Natural killer cell (primary cell): ENCODE results near the gene BTBD2. TPM values are rescaled to one million over a fixed set of nuclear protein-coding genes. Genes with fewer than 3 reads are reported as not detected.

Experiments
- ATAC-seq, 3 donors: fragments of 150-1000 bp in 2 of 3; fragments of 200-7000 bp in 1 of 3; cut with Tn5 transposase; 1 replicate in 1 of 3; 2 replicates in 2 of 3; pipeline ENCODE4 v1.10.0; 2021; ENCODE audit warnings: mild to moderate bottlenecking in 2 of 3, moderate library complexity in 2 of 3
- DNase-seq, 2 donors: peaks; one replicate each; pipeline versions ENCODE4 v3.0.0 to v3.0.0-alpha.2; 2013 to 2021; ENCODE audit warnings: mixed read lengths in 1 of 2
- H3K27ac ChIP-seq: one replicate; pipeline ENCODE4 v1.5.1; 2013; ENCODE audit warnings: mild to moderate bottlenecking, low read length
- H3K27me3 ChIP-seq: one replicate; pipeline ENCODE4 v1.6.1; 2013; ENCODE audit warnings: low read length; ENCODE audit not compliant: control insufficient read depth, insufficient read depth
- H3K36me3 ChIP-seq: one replicate; pipeline ENCODE4 v1.6.1; 2013; ENCODE audit warnings: low read length; ENCODE audit not compliant: control insufficient read depth, insufficient read depth
- H3K4me1 ChIP-seq: one replicate; pipeline ENCODE4 v1.6.1; 2013; ENCODE audit warnings: low read length; ENCODE audit not compliant: control insufficient read depth, insufficient read depth
- H3K4me3 ChIP-seq: one replicate; pipeline ENCODE4 v1.5.1; 2013; ENCODE audit warnings: low read length
- H3K9me3 ChIP-seq: one replicate; pipeline ENCODE4 v1.6.1; 2013; ENCODE audit warnings: low read length; ENCODE audit not compliant: control insufficient read depth, insufficient read depth
- H3K27ac Mint-ChIP-seq, 2 donors: one replicate each; pipeline ENCODE4 v1.8.0; 2022; ENCODE audit warnings: mild to moderate bottlenecking in 2 of 2, mixed read lengths in 2 of 2, moderate library complexity in 1 of 2
- H3K27me3 Mint-ChIP-seq, 2 donors: one replicate each; pipeline ENCODE4 v1.8.0; 2022; ENCODE audit warnings: low read depth in 2 of 2, mixed read lengths in 2 of 2
- H3K36me3 Mint-ChIP-seq: one replicate; pipeline ENCODE4 v1.8.0; 2022; ENCODE audit warnings: mixed read lengths
- H3K4me1 Mint-ChIP-seq, 2 donors: one replicate each; pipeline ENCODE4 v1.8.0; 2022; ENCODE audit warnings: mixed read lengths in 2 of 2
- H3K4me3 Mint-ChIP-seq: one replicate; pipeline ENCODE4 v1.8.0; 2022; ENCODE audit warnings: mild to moderate bottlenecking, moderate library complexity, mixed read lengths
- H3K9me3 Mint-ChIP-seq, 2 donors: one replicate each; pipeline ENCODE4 v1.8.0; 2022; ENCODE audit warnings: mixed read lengths in 2 of 2
- WGBS: methylation state at CpG from one replicate; pipeline ENCODE4 v1.1.7; 2013; ENCODE audit warnings: missing lambda C conversion rate; ENCODE audit not compliant: insufficient coverage; 5-methylcytosine and 5-hydroxymethylcytosine counted together
- intact Hi-C: fragments of 100-400 bp; cut with micrococcal nuclease; formaldehyde crosslinking; loops from one replicate; pipeline ENCODE4 v1.14.2; 2022
- total RNA-seq, 4 donors: library from RNA; stranded (reverse); fragments of 120-200 nt in 1 of 4; gene quantifications; one replicate each; pipeline versions ENCODE4 v1.2.3 to v1.2.4, GENCODE V29; 2013 to 2022
- TF ChIP-seq, protein P1 (sequence below): fragments of 200-600 bp; IDR thresholded peaks from one replicate; pipeline ENCODE4 v1.8.0; 2022; ENCODE audit warnings: antibody characterized with exemption

The BTBD2 gene
- total RNA-seq, 3 donors from 2014 or later (not counting 1 experiment from before 2014, with no cell fraction given): 47.6 to 57.0 (median 53.4) TPM

GRCh38 chr19:2045501-2046045 is 30.1 kb upstream of the BTBD2 start:
- no peaks in the 10 kb centered on the region for H3K36me3 Mint-ChIP-seq
- H3K4me3 Mint-ChIP-seq: no peak overlapping the region
- H3K4me1 Mint-ChIP-seq: peaks cover 10 to 49% of the 10 kb centered on the region in 2 donors
- H3K36me3 ChIP-seq: peaks cover 58% of the 10 kb centered on the region
- peak in 1 of 2 donors; percentile 9 for DNase-seq
- H3K9me3 ChIP-seq: no peaks in the 10 kb centered on the region
- no peak overlapping the region for H3K4me3 ChIP-seq
- no peaks in the 10 kb centered on the region for H3K27me3 Mint-ChIP-seq
- H3K9me3 Mint-ChIP-seq: no peaks in the 10 kb centered on the region
- TF ChIP-seq, protein P1, sequence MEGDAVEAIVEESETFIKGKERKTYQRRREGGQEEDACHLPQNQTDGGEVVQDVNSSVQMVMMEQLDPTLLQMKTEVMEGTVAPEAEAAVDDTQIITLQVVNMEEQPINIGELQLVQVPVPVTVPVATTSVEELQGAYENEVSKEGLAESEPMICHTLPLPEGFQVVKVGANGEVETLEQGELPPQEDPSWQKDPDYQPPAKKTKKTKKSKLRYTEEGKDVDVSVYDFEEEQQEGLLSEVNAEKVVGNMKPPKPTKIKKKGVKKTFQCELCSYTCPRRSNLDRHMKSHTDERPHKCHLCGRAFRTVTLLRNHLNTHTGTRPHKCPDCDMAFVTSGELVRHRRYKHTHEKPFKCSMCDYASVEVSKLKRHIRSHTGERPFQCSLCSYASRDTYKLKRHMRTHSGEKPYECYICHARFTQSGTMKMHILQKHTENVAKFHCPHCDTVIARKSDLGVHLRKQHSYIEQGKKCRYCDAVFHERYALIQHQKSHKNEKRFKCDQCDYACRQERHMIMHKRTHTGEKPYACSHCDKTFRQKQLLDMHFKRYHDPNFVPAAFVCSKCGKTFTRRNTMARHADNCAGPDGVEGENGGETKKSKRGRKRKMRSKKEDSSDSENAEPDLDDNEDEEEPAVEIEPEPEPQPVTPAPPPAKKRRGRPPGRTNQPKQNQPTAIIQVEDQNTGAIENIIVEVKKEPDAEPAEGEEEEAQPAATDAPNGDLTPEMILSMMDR: no peak
- 92% methylated on average over 14 of the region's 14 CpGs for WGBS
- H3K27ac Mint-ChIP-seq: peak overlapping the region; percentile 26 to 95
- H3K27ac ChIP-seq: peak overlapping the region; percentile 50
- H3K4me1 ChIP-seq: peaks cover 92% of the 10 kb centered on the region
- no peaks in the 10 kb centered on the region for H3K27me3 ChIP-seq
- ATAC-seq: no peak
- intact Hi-C loops: no loop called here

DNA sequence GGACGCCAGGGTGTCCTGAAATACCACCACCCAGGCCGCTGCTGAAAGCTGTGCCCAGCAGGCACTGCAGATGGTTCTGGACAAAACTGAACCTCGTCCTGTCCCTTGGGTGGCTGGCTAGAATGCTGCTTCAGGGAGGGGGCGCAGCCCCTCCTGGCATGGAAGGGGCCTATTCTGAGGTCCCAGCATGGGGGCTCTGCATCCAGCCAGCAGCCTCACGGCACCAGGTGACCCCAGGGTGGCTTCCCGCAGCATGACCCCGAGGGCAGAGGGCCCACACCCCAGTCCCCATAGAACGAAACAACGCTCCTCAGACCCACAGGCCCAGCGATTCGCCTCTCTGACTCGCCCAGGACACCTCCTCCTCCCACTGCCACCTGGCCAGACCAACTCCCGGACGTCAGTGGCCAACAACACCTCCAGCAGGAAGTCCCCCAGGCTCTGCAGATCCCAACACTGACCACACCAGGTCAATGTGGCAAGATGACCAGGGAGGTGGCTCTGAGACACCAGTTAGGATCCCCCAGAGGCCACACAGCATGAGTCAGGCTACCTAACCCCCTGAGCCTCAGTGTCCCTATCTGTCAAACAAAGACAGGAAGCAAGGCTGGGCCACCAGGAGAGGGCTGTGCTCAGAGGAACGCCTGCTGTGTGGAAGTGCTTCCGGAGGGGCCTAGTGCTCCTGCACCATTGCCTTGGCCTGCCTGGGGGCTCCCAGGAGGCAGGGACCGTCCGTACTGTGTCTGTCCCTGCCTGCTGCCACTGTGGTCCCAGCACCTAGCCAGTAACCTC is 29.4 kb upstream of the BTBD2 start:
- H3K4me1 Mint-ChIP-seq: peaks cover 10 to 45% of the 10 kb centered on the region in 2 donors
- peaks cover 65% of the 10 kb centered on the region for H3K36me3 ChIP-seq
- H3K27ac Mint-ChIP-seq: peak overlapping the region; percentile 91 to 95
- H3K36me3 Mint-ChIP-seq: no peaks in the 10 kb centered on the region
- H3K4me3 ChIP-seq: no peak overlapping the region
- H3K9me3 ChIP-seq: no peaks in the 10 kb centered on the region
- TF ChIP-seq, protein P1: no peak
- H3K27ac ChIP-seq: peak overlapping the region; percentile 50
- DNase-seq (peak in 1 of 2 donors; percentile 25), ATAC-seq (no peak)
- intact Hi-C loops: no loop called here
- 84% methylated on average over 18 of the region's 18 CpGs for WGBS
- H3K27me3 ChIP-seq: no peaks in the 10 kb centered on the region
- H3K9me3 Mint-ChIP-seq: no peaks in the 10 kb centered on the region
- peaks cover 89% of the 10 kb centered on the region for H3K4me1 ChIP-seq
- peak overlapping the region; percentile 49 for H3K4me3 Mint-ChIP-seq
- no peaks in the 10 kb centered on the region for H3K27me3 Mint-ChIP-seq

DNA sequence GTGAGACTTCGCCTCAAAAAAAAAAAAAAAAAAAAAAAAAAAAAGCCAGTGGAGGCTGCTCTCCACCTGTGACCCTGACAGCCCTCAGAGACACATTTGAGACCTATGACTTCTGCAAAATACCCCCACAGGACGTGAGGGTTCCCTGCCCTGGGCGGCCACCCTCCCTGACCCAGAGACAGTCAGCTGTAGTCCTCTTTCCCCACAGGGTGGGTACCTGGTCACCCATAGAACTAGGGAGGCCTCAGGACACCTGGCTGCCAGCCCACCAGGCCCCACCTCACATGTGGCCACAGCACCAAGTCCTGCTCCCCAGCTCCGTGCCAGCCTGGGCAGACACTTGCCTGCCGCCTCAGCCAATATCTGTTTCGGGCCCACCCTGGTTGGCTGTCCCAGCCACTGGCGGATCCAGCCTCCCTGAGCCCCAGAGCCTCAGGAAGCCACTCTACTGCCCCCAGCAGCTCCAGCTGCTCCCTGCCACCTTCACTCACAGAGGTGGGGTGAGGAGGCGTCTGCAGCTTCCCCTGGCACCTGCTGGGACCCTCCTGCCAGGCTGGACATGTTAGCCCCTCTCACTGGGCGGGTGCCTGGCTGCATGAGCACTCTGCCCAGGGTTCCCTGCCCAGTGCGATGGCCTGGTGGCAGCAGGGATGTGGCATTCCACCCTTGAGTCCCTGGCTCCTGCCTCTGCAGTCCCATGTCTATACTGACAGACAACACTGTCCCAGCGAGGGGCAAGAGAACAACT is 28.6 kb upstream of the BTBD2 start:
- H3K9me3 Mint-ChIP-seq: no peaks in the 10 kb centered on the region
- ATAC-seq (no peak), DNase-seq (peak in 1 of 2 donors; percentile 51)
- 82% methylated on average over 11 of the region's 11 CpGs for WGBS
- H3K36me3 Mint-ChIP-seq: no peaks in the 10 kb centered on the region
- Histone ChIP-seq H3K9me3 (no peaks in the 10 kb centered on the region), H3K27ac (peak overlapping the region; percentile 50), H3K4me1 (peaks cover 81% of the 10 kb centered on the region), H3K4me3 (no peak overlapping the region), H3K36me3 (peaks cover 70% of the 10 kb centered on the region), H3K27me3 (no peaks in the 10 kb centered on the region)
- H3K27me3 Mint-ChIP-seq: no peaks in the 10 kb centered on the region
- peak overlapping the region; percentile 91 to 95 for H3K27ac Mint-ChIP-seq
- peak overlapping the region; percentile 52 for H3K4me3 Mint-ChIP-seq
- intact Hi-C loops: no loop called here
- TF ChIP-seq, protein P1: no peak
- H3K4me1 Mint-ChIP-seq: peaks cover 8 to 42% of the 10 kb centered on the region in 2 donors
